GM18517 (cell line): ENCODE results near the gene PUM1.
"Not testable (repeated sequence)": the region's sequence is repeated elsewhere in the genome, so short reads cannot be mapped to it uniquely, and the experiment has no call there.

Experiments used
- ATAC-seq: cut with Tn5 transposase; IDR thresholded peaks from one replicate; pipeline ENCODE4 v1.9.1; 2021; ENCODE audit warnings: mild to moderate bottlenecking, moderate library complexity; ENCODE audit not compliant: unreplicated experiment

The PUM1 gene

DNA sequence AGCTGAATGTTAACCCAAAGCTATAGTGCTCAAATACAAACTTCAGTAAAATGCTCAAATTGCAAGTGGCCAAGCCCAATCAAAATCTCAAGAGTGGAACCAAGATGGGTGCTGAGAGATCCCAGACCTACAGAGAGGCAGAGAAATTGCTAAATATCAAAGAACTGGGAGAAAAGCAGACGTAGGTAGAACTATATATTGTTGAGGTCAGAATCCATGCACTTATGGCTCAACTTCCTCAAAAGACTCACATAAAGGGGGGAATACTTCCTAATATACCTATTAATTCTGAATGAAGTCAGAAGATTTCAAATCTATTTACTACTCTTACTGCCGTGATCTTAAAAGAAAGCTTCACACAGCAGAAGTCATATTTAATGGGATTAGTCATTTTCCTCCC is 65.2 kb downstream of the PUM1 start:
- ATAC-seq: no peak

DNA sequence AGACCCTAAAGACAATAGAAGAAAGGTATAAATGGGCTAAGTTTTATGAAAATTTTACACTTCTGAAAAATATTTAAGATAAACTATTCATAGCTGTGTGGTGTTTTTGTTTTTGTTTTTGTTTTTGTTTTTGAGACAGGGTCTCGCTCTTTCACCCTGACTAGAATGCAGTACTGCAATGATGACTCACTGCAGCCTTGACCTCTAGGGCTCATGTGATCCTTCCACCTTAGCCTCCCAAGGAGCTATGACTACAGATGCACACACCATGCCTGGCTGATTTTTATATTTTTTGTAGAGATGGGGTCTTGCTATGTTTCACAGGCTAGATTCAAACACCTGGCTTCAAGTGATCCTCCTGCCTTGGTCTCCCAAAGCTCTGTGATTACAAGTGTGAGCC is 66.6 kb downstream of the PUM1 start:
- no peak for ATAC-seq

DNA sequence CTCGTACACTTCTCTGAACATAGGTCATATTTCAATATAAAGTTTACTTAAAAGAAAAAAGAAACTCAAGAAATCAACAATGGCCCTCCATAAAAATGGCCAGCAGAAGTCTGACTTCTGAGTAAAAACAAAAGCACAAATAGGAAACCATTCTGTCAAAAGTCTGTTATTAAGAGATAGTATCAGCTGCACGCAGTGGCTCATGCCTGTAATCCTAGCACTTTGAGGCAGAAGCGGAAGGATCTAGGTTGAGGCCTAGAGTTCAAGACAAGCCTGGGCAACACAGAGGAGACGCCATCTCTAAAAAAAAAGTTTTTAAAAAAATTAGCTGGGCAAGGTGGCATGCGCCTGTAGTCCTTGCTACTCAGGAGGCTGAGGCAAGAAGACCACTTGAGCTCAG is 67.3 kb downstream of the PUM1 start:
- ATAC-seq: no peak

DNA sequence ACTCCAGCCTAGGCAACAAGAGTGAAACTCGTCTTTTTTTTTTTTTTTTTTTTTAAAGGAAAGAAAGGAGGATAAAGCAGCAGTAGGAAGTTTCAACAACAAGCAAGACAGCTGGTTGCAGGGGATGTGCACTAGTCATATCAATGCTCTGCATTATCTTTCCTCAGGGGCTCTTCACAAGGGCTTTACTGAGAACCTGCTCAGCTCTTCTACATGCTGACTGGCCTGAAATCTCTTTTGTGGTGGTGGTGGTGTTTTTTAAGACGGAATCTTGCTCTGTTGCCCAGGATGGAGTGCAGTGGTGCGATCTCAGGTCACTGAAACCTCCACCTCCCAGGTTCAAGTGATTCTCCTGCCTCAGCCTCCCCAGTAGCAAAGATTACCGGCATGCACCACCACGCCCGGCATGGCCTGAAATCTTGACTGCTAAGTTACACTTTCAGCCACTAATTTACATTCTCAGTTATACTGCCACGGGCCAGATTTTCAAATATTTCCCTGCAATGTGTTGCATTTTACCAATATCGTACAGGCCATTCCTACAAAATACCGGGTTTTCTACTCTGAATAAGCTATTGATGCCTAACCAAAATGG is 68.0 kb downstream of the PUM1 start:
- no peak for ATAC-seq

DNA sequence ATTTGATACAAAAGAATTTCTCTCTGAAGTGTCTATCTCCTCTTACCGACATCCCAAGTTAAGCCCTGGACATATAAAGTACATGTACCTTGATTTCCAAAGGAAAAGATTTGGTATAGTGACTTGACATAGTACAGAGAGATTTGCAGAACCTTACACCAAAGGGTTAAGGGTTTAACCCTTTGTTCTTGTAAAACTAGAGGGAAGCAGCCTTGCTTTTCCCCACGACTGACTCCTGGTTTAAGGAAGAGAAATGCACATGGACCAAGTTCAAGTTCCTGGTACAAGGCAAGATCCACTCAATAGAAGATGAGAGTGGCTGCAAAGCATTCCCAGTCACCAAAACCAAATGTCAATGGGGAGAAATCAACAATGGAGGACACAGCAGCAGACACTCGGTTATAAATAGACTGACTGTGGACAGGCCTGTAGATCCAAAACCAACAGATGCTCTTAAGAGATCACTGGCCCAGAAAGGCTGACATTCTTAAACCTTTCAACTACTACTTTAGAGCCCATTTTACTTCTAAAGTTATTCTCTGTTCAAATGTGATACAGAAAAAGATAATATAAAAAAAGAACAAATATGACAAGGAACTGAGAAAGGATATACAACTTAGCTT is 69.4 kb downstream of the PUM1 start:
- ATAC-seq: no peak

DNA sequence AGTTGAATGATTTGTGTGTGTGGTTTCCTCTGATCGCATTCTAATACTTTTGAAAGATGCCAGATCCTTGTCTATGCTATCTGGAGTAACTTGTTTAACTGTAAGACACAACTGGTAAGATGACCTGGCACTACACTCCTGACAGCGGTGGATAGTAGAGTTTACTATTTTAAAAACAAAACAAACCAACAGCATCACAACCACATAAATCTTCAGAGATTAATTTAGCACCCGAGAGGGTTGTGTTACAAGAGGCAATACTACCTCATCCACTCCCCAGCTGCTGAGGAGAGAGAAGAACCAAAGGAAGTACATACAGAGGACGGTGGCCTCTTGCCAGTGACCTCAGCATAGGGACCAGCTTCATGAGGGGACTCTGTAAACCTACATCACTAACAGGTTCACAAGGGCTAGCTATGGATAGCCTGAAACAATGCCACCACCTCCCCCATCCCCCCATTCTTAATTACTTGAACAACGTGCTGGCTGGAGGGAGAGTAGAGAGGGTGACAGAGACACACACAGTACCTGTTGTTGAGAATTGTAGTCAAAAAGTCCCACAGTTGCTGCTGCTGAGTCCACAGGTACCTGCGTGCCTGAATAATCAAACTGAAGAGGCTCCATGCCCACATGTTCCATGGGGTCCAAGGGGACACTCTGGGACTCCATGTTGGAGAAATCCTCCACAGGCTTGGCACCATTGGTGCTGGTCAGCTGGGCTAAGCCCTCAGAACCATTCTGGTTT is 73.5 kb downstream of the PUM1 start:
- no peak for ATAC-seq

DNA sequence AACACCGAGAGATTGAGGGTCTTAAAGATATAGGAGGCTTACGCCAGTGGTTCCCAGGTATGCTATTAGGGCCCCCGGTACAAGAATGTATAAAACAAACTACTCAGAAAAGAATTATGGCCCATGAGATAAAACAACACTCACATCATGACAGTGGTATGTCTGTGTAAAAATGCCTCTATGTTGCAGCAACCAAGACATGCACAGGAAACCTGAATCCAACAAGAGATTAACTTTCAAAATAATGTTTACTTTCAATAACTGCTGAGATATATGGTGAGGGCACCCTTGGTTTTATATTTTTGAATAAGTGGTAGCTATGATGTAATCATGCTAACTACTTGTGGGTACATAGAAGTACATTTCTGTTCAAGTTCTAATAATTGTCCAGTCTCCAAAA is 74.9 kb downstream of the PUM1 start:
- ATAC-seq: no peak

DNA sequence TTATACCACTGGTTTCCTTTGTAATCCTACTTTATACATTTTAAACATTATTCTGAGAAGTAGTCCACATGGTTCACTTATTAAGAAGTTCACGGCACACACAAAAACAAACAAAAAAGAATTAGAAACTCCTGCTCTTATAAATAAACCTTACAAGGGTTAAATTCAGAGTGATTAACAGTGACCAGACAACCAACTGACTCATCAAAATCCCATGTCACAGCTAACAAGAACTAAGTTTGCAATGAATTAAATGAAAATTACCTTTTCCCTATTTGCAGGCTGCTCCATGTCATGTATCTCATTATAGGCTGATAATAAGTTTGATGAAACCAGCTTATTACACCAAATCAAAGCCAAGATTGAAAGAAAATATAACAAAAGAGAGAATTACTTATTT is 77.5 kb downstream of the PUM1 start:
- no peak for ATAC-seq

DNA sequence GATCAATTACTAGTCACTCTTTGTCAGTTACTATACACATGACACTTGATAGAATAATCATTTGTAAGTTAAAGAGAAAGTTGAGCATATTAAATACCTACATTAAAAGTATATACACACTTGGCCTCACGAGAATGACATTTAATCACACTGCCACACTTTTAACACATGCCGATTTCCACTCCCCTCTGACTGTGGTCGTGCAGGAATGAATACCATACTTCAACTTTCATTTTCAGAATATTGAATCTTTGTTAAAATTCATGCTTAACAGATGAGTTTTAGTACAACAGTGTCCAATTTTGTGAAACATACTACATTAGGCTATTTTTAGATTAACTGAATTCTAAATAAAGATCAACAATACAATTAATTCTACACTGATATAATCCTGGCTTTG is 78.8 kb downstream of the PUM1 start:
- no peak for ATAC-seq

DNA sequence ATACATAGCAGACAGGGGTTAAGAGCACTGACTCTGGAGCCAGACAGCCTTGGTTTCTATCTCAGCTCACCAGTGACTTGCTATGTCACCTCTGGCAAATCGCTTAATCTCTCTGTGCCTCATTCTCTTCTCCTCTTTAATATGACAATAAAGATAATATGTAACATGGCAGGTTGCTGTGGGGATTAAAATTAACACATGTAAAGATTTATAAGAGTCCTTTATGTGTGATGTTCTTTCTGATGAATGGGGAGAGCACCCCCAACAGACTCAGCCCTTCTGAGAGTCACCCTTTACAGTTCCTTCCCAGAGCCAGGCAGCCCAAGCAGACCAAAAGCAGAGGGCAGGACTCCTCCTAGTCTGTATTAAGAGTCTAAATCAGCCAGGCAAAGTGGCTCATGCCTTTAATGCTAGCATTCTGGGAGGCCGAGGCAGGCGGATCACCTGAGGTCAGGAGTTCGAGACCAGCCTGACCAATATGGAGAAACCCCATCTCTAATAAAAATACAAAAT is 80.5 kb downstream of the PUM1 start:
- no peak for ATAC-seq

DNA sequence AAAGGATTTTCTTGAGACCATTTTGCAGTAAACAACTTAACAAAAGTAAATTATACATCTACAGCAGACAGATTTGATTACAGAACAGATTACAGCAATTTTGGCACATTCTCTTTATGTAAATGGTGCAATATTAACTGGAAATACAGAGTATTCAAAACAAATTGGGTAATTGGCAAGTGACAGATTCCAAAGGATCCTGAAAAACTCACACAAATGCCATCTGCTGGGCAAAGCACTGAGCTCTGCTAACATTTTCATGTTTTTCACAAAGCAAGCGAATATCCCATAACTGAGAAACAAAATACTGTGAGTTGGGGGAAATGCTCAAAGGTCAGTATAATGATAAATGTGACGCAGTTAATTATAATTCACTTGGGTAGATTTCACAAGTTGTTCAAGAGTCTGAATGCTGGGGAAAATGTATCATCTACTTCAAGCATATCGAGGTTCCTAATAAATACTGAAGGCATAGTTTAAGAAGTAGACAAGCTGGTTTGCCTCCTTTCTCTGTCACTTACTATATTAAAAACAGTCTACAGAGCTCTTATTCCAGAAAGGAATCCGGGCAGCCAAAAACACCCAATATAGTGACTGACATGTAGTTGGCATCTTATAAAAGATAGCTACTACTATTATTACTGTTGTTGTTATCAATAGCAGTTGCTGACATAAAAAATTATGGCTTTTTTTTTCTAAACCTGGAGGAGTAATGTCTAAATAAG is 81.2 kb downstream of the PUM1 start:
- no peak for ATAC-seq

DNA sequence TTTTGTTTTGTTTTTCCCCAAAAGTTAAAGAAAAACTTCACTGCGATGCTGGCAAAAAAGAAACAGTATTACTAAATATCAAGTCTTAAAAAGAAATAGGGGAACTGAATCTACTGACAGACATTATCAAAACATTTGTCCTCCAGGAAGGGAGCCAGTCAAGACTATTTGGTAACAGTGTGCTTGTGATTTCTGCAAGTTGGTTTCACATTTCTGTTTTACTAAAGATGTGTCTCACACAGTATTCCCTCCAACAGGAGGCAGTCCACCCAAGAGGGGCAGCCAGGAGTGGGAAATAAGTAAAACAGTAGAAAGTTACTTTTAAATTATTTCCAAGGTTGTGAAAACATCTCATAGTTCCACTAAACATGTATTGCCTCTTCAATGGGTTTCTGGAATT is 82.6 kb downstream of the PUM1 start:
- ATAC-seq: no peak

DNA sequence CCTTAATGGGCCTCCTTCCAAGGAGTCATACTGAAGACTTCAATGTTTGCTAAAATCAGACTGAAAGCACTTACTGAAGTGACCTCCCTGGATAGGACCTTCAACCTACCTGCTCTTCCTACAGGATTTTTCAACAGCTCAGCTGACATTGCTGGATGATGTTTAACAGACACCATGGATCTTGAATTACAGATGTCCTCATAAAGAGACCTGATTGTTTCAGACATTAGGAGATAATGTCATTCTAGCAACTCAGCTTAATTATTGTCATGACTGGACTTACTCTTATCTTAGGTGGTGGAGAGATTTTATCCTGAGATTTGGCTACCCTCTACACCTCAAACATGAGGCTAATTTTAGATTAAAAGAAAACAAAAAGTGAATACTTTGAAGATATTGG is 83.1 kb downstream of the PUM1 start:
- no peak for ATAC-seq

DNA sequence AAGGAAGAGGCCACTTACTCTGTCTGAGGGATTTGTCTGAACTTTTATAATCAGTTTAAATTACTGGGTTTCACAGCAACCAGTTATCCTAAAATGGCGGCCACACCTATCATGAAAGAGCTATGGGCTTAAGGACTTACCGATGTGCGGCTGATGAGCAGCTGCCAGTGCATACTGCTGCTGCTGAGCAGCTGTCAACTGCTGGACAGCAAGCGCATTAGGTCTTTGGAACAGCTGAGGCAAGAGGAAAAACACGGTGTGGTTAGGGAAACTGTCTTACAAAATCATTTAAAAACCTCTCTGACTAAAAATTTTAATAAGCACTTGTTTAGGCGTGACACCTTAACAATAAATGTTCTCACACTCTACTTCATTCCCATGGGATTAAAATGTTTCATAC is 84.3 kb downstream of the PUM1 start:
- ATAC-seq: no peak

DNA sequence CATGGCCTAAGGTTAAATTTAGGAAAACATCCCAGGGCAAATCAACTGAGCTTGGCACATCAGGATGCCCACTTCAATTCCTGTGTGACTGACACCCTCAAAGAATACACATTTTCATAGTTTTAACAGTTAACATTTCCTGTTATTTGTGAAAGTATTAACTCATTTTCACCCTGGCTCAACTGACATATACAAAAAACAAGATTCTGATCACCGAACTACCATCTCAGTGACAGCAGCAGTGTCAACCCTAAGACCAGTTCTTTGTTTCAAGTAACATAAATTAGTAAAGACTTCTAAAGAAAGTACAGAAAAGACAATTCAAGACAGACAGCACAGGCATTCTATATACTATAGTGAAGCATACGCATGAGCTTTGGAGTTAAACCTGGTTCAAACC is 88.0 kb downstream of the PUM1 start:
- ATAC-seq: no peak

DNA sequence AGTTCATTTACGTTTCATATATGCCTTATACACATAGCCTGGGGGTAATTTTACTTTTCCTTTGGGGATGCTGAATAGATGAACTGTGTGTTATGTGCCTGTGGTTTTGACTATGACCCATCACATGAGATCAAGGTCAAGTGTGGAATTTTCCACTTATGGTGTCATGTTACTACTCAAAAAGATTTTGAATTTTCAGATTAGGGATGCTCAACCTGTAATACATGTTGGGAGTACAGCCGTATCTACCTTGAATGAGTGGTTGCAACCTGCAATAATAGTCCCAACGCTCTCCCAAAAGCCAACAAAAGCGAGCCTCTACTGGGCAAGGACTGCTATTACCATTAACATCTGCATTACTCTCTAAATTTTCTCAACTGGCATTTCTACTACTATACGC is 88.4 kb downstream of the PUM1 start:
- ATAC-seq: no peak

DNA sequence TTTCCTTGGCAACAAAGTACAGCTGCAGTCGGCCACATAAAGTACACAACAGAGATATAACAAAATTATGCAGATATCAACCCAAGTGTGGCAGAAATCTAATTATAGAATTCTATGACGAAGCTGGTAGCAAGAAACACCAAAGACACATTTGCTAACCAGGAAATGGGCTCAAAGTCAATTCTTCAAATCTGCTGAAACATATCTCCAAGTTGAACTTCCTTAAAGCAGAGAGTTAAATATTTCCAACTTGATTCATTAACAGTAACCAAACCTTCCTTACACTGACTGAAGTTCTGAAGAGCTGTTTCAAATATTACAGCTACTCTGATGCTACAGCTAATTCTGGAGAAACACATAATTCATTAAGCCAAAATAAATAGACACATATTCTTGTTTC is 89.4 kb downstream of the PUM1 start:
- ATAC-seq: no peak

DNA sequence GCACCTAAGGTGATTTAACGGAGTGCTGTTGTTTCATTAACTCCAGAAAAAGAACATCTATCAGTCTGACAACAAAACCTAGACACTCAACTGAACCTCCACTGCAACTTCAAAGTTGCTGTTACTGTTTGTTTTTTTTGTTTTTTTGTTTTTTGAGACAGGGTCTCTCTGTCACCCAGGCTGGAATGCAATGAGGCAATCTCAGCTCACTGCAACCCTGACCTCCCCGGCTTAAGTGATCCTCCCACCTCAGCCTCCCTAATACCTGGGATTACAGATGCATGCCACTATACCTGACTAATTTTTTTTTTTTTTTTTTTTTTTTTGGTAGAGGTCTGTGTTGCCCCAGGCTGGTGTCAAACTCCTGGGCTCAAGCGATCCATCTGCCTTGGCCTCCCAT is 90.3 kb downstream of the PUM1 start:
- ATAC-seq: no peak

DNA sequence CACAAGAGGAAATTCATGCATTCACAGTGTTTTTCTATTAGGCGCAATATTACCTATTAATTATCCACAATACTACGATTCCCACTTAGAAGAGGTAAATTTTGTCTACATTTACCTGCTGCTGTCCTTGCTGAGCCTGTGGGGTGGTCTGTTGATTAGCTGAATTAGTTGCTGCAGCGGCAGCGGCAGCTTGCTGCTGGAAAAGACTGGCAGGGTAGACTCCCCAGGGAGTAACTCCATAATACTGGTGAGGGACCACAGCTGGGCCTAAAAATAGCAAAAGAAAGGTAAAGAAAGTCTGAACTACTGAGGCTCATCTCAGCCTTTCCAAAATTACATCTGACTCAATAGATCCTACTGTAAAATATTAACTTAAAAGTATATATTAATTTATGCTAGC is 91.0 kb downstream of the PUM1 start:
- no peak for ATAC-seq

DNA sequence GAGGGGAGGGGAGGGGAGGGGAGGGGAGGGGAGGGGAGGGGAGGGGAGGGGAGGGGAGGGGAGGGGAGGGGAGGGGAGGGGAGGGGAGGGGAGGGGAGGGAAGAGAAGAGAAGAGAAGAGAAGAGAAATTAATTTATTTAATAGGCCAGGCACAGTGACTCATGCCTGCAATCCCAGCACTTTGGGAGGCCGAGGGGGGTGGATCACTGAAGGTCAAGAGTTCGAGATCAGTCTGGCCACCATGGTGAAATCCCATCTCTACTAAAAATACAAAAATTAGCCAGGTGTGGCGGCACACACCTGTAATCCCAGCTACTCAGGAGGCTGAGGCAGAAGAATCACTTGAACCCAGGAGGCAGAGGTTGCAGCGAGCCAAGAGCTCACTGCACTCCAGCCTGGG is 93.2 kb downstream of the PUM1 start:
- not testable (repeated sequence) for ATAC-seq

DNA sequence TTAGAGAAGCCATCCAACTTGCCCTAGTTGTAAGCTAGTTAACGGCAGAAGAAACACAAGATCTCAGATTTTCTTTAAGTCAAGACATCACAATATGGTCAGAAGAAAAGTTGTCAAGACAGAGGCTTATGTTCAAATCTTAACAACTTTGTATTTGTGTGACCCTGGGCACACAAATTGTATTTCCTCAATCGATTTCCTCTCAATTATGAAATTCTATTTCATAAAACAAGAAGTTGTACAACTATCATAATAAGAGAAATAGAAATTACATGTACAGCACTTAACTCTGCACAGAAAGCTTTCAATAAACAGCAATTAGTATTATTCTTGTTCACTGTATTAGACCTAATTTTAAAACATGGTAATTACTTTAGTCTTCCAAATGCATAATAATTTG is 94.0 kb downstream of the PUM1 start:
- ATAC-seq: no peak

DNA sequence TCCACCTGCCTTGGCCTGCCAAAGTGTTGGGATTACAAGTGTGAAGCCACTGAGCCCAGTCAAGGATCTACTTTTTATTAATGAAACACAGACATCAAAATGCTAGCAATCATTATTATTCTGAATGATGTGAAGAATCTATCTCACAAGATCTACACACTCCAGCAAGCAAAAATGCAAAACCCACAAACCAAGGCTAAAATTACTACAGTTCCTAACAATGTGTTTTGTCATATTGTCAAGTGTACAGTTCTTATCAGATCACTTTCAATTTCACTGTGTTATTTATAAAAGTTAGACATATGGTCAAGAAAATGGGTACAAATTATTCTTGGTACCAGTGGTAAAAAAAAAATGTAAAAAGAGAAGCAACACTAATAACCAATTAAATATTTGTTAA is 95.6 kb downstream of the PUM1 start:
- no peak for ATAC-seq
